Activated CD4-positive, alpha-beta T cell treated with anti-CD3 and anti-CD28 coated beads, Interleukin-10, Interleukin-2, amounts not matched to agents 100 ng/mL and 50 ng/mL, durations not matched to agents 16 hours and 8 hours (primary cell): Measurements from ENCODE around the gene INPP4B.
A peak's percentile ranks its signal among the peaks of the same experiment; 100 is the strongest.

ENCODE experiments used
- DNase-seq: peaks from one replicate; pipeline ENCODE4 v3.0.0-alpha.2; 2020

Gene INPP4B

DNA sequence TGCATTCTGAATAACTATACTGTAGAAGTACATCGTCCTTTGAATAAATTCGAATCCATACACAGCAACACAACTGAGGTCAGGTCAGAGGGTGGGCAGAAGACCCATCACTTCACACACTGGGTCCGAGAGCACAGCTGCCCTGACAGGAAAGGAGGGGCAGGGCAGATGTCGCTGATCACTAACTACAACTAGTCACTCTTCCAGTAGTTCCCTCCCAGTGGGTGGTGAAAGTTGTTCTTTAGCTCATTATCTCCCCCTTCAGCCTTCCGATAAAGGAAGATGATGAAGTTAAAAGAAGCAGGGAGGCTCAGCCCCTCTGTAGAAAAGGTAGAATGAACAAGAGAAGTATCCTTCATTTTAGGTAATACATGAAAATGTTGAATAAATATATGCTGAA, 278.9 kb downstream of the INPP4B start:
- DNase-seq: peak; percentile 85

DNA sequence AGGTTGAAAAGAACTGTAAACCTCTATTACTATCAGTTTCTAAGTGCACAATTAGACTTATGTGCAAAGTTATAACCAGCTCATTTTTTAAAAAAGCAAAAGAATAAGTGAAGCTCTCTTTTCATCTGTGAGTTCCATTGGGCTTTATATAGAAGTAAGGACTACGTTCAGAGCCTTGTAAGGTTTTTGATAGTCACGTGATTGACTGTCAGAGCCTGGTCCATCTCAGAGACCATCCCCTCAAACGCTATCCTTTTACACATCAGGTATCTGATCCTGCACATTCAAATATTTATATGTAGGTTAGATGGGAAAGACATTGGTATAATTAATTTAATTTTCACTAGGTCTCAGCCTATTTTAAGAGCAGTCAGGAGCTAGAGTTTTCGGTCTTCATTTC, 279.3 kb downstream of the INPP4B start:
- DNase-seq: peak; percentile 47

DNA sequence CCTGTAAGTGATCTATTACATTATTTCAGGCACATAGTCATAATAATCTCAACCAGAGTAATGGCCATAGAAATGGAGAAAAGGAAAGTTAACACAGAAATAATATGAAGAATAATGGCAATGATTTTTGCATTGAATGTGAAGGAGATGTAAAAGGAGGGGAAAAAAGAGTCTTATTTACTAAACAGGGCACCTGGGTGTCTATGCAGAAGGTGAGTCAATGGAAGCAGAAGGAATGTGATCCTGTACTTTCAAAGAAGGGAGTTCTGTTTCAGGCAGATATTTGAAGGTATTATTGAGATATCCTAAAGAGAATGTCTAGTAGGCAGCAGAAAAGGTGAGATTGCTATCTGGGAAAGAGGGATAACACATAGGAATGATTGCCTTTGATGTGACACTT, 279.9 kb downstream of the INPP4B start:
- no peak for DNase-seq

DNA sequence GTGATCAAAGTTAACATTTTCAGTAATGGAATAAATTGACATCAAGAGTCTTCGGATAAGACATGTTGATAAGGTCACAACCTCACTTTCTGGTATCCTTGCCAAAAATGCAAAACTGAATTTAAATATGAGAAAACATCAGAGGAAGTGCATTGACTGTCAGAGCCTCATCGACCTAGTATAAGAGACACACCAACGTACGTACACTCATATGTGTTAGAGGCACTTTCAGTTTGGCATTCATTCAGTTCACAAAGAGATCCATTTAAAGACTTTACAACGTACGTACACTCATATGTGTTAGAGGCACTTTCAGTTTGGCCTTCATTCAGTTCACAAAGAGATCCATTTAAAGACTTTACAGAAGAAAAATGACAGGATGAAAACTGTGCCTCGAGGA, 280.3 kb downstream of the INPP4B start:
- peak; percentile 80 for DNase-seq

DNA sequence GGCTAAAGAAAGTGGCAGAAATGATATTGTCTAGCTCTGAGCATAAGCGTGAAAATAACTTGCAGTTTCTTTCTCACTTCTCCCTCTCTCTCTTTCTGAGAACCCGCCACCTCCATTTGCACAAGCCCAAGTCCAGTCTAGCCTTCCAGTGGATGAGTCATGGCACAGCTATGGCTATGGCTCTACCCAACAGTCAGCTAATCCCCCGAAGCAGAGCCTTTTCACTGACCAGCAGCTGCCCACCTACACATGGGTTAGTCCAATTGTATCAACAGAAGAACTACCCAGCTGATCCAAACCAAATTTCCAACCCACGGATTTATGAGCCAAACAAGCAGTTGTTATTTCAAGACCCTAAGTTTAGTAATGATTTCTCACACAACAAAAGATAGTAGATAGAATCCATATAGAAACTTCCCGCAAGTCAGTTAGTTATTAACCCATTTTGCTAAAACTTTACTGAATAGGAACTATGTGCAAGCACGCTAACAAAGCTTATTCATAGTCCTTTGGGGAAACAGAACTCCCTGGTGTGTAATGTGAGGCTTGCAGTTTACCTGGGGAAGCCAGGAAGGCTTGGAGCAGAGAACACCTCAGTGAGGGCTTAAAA, 282.3 kb downstream of the INPP4B start:
- no peak for DNase-seq

DNA sequence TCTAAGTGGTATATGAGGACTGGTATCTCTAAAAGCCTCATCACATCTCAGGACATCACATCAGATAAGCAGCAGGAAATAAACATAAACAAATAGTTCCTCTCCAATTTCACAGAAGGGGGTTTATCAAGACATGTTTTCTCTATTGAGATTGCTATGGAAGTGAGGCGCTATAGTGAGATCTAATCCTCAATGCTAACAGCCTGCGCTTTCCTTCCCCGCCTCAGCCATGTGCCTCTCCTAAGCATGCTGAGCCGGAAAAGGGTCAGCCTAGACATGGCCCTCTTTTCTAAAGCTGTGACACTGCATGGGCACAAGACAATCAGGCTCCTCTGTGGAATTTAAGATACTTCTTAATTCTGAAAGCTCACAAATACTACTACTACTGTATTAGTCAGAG, 286.1 kb downstream of the INPP4B start:
- DNase-seq: no peak

DNA sequence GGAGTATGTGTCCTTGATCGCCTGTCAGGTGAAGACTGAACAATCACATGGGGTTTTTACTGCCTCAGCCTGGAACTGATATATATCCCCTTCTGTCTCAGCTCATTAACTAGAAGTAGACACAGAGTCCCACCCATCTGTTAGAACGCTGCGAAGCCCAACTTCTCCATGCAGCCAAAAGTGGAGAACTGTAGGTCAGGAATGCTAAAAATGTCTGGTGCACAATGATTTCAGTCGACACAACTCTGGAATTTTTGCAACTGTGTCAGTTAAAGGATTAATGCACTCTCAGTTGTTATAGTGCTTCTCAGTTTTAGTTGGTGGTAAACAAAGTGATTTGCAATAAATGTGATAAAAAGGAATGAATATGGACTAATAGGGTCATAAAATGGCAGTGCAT, 287.2 kb downstream of the INPP4B start:
- no peak for DNase-seq

DNA sequence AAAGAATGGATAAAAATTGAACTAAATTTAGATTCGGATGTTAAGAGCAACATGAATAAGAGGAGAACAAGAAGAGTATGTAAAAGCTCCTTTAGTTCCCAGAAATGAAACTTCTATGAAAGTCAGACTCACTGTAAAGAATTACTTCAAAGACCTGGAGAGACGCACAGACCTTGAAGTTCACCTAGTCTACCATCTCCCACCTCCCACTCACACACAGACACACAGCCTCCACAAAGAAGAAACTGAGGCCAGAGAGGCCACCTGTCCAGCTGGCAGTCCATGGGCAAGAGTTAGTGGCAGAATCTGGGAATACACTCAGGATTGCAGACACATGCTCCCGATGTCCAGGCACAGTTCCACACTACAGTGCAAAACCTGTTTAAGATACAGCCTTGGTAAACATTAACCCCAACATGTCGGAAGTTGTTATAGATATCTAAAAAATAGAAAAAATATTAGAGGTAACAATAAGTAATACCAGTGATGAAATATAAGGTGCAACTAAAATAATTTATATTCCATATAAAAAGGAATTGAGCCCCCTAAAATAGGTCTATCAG, 288.8 kb downstream of the INPP4B start:
- no peak for DNase-seq

DNA sequence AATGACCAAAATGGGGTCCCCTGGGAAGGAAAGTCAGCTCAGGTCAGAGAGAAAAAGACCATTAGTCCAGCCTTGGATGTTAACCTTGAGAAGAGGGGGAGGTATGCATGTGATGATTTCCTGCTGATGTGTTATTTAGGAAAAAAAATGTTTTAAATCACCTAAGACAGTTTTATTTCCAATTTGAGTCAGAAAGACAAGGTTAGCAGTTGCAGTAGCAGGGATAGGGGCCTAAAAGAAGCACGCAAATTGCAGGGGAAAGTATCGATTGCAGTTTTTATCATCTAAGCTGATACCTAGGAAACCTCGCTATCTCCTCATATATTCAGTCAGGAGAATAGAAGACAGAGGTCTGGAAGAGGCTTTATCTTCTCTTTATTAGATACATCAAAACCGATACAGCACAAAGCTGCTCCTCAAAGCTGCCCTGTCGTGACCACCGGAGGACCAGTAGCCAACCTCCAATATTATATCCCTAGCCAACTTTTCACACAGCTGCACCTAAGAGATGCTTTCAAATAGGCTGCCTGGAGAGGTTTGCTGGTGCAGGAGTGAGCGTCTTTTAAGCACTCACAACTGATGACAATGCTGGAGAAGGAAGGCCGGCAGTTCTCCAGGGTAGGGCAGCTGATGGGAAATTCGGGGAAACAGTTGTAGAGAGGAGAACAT, 289.4 kb downstream of the INPP4B start:
- peak; percentile 63 for DNase-seq

DNA sequence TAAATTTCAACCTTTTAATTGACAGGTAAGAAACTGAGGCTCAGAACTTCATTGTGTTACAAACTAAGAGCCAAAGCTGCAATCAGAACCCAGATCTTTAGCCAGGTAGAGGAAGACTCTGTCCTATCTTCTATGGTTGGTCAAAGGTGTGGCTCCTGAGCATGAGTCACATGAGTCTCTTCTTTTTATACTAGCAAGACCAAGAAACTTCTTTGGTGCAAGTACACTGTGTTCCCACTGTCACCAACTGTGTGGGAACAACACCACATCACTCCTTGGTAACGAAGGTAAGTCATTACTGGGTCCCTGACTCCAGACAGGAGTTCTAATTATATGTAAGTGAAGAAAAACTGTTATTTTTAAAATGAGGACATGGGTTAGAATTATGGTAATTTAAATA, 290.1 kb downstream of the INPP4B start:
- DNase-seq: peak; percentile 48

DNA sequence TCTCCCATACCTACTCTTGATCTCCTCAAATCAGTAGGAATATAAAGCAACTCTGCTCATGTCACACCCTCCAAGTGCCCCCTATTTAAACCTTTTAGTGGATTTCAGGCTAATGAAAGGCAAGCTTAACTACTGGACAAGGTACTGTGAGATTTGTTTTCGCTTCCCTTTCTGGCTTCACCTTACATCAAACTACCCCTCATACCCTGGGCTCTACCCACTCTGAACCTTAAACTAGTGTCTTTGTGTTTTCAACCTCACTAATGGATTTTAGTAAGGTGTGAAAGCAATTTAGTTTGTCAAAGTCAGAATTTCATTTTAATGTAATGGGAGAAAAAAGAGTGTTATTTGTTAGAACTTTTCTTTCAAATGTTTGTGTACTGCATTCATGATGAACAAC, 291.7 kb downstream of the INPP4B start:
- no peak for DNase-seq

DNA sequence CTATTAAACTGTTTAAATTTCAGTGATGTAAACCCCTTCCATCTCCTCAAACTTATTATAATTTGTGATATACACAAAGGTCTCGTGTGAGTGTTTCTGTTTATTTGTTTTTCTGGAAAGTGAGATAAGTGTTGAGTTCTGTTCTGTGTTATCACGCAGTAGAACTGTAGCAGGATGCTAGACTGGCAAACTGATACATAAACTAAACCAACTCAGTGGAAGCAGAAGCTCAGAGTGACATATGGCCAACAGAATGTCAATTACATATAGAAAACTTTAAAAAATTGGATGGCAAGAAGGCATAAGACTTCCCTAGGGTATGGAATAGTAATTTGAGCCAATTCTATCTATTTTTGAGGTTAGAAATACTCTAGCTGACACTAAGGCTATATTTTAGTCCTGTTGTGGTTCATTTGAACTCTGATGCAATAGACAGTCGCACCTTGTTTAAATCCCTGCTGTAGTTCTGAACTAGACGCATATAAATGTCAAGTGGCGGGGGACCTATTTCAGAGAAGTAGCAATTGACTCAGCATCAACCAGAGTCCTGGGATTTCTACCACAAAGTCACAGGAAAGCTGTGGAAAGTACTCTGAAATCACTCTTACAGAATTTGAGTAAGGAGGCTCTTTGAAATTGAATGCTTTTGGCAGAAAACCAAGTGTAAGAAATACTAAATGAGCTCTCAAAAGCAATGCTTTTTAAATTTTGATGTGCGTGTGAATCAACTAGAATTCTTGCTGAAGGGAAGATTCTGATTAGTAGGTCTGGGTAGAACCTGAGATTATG, 294.4 kb downstream of the INPP4B start:
- DNase-seq: peak; percentile 42

DNA sequence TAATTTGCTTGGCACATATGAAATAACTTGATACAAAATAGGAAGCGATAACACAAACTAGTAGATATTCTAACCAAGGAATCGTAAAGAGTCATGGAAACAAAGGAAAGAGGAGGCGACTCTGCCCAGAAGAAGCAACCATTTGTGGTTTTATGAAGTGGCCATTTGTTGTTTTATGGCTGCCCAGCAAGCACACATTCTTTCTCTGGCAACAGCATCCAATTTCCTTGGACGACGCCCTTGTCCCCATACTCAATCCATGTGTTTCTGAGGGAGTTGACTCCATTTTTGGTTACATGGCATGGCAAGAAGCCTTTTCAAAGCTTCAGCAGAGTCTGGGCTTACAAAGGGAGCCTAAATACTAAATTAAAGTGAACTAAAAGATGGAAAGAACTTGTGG, 295.1 kb downstream of the INPP4B start:
- no peak for DNase-seq

DNA sequence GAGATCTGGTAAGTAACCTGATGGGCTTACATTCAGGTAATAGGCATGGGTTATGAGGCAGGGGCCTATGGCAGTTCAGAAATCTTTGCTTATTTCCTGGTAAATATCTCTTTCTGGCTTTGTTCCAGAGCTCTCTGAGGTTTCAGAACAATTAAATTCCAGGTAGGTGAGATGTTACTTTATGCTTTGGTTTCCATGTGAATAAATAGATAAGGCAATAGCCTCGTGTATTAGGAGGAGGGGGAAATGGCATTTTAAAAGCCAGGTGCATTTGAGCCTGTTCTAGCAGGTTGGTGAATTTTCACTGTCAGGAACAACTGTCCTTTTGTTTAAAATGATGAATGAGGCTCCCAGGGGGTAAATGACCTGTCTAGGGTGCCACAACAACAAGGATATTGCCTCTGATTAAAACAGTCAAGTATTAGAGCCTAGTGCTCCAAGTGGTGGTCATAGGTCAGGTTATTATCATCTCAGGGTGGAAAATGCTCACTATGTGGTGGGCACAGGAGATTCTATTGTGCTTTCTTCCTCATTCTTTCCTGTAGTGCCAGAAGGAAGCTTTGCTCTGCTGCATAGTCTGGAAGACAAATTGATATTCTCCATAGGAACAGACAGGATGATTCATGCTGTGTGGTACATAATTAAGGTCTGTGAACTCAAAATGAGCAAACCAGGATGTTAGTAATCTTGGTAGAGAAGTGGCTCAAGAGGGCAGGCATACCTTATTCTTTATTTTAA, 296.2 kb downstream of the INPP4B start:
- peak; percentile 82 for DNase-seq

DNA sequence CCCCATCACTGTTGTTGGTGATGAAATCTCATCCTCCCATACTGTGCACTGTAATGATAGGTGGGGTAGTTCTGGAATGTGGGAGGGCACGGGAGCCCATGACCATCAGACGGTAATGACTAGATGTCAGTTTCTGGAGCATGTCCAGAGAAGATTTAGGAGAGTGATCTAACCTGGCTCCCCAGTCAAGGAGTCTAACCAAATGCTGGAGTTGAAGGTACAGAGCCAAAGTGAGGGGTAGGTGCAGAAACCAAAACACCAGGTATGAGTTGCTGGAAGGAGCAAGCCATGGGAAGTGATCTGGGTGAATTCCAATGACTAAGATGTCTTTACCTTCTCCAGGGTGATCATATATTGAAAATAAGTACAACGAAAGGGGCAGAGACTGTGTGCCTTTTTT, 296.9 kb downstream of the INPP4B start:
- DNase-seq: no peak

DNA sequence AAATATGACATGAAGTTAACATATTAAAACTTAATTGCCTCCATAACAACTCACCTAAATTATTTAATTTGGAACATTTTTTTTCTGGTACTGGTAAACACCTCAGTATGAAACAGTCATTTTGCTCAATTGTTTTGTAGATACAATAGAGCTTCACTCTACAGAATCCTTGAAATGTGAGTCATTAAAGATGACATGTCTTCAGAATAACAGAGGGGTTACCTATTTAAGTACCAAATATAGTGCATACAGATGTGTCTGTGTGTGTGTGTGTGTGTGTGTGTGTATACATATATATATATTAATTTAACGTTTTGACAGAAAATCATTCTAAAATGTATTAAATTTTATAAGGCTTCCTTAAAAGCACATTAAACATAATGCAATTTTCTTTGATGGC, 297.6 kb downstream of the INPP4B start:
- DNase-seq: no peak

DNA sequence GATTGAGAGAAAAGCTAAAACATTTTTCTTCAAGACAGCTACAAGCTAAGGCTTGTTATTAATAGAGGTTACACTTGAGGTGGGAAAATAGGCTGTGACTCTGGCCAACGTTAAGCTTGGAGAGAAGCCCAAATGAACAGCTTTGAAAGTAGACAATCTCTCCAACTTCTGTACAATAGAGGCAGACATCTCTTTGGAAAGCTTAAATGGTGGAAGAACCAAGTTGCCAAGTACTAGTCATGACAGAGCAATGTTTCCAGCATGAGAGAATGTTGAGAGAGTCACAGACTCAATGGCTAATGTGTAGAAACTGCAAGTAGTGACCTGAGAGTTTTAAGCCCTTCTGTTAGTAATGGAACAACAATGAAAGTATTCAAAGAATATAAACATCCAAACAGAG, 298.1 kb downstream of the INPP4B start:
- no peak for DNase-seq

DNA sequence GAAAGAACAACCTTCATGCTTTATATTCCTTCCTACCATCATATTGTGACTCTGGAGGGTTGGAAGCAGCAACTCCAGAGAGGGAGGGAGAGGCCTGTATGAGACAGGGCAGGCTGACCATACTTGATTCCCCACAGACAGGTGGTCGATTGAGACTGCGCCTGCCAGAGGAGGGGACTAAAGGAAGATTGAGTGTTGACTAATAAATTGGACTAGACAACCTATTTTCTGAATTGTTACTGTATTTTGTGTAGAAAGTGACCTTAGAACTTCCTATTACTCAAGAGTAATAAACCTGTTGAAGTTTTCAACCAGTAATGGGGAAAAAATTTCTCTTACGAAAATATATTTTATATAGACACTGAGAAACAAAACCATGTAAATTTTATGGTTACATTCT, 301.5 kb downstream of the INPP4B start:
- DNase-seq: no peak

DNA sequence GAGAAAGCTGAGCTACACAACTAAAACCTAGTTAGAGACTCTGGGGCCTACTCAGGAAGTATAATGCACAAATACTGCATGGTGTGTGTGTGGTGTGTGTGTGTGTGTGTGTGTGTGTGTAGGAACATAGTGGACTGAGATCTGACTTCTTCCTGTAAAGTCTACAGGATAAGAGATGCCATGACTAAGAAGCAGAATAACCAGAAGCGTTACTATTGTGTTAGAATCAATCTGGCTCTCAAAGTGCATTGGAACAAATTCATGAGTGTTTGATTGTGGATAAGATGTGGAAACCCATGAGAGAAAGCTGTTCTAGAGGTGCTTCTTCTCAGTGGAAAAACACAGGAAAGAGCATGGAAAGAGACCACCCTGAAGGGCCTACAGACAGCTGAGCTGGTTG, 302.1 kb downstream of the INPP4B start:
- no peak for DNase-seq

DNA sequence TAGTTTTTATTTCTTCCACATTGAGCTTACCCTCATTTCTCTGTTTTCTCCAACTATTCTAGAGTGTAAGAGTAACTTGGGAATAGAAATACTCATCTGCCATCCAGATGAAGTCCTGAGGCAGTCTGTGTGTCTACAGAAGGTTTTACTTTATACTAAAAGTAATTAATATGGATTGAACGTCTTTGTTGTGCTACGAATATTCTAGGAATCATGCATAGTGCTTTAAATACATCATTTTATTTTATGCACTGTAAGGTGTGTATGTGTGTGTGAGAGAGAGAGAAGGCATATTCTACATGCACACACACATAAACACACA, 305.7 kb downstream of the INPP4B start:
- no peak for DNase-seq

DNA sequence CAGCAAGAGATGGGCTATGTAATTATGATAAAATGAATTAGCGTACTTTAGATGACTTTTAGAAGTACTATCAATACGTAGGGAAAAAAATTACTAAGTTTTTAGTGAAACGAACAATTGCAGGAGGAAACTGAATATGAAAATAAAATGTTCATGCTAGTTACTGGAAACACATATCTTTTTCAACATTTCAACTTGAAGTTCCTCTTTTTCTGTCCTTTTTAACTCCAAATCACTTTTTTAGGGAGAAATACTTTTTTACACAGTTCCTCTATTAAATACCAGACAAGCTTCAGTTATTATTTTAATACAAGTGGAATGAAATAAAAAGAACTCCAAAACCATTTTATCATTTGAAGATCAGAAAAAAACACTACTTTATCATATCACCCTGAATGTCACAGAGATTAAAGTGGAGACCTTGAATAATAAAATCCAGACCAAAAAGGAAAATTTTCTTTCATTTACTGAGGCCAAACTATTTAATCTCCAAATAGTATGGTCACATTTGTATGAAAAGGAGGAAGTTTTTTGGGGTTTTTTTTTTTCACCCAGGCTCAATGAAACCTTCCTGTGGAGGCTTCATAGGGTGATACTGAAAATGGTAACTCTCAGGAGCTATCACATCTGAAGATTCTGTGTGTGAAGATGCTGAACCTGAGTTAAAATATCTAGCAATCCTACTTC, 306.2 kb downstream of the INPP4B start:
- DNase-seq: no peak

DNA sequence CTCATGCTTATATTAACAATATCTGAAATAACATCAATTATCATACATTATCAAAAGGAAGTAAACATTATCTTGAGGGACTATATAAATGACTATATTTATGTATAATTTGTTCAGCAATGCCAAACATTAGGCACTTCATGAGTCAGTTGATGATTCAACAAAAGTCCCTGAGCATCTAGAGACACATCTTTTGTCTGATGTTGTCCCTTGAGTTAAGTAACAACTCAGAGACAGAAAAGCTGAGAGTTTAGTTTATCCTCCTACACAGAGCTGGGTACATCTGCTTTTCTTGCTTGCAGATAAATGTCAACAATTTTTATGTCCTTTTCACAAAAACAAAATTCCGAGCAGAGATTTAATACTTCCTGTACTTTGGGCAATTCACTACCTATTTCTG, 311.1 kb downstream of the INPP4B start:
- DNase-seq: no peak

DNA sequence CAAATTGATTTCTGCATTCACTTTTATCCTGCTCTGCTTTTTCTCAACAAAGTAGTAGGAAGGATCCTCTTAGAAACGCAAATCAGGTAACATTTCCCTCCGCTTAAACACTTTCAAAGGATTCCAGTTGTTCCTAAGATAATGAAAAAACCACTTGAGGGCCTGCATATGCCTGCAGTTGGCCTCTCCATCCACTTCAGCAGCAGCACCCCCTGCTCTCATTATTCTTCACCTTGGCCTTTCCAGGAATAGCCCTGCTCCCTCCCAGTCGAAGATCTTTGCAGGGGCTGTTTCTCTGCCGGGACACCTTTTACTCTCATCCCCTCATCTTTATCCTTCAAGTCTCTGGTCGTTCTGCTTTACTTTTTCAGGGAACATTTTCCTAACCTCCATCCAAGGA, 314.0 kb downstream of the INPP4B start:
- no peak for DNase-seq
